IPS DF 6.9 (cell line): Measurements from ENCODE around the gene RARA.
"Not testable (repeated sequence)": the region's sequence is repeated elsewhere in the genome, so short reads cannot be mapped to it uniquely, and the experiment has no call there.

ENCODE experiments used
- DNase-seq: peaks from one replicate; pipeline ENCODE4 v3.0.0-alpha.2; 2013; ENCODE audit warnings: low read depth, low spot score
- H3K27ac ChIP-seq: one replicate; pipeline ENCODE4 v1.5.1; 2013; ENCODE audit warnings: low read length, control low read depth
- H3K27me3 ChIP-seq: 2 replicates; pipeline ENCODE4 v1.6.1; 2013; ENCODE audit warnings: mild to moderate bottlenecking, low read length; ENCODE audit not compliant: control insufficient read depth, insufficient read depth
- H3K36me3 ChIP-seq: 2 replicates; pipeline ENCODE4 v1.6.1; 2013; ENCODE audit warnings: low read length; ENCODE audit not compliant: control insufficient read depth, insufficient read depth
- H3K4me1 ChIP-seq: 2 replicates; pipeline ENCODE4 v1.6.1; 2013; ENCODE audit warnings: low read length; ENCODE audit not compliant: control insufficient read depth, insufficient read depth
- H3K4me3 ChIP-seq: 2 replicates; pipeline ENCODE4 v1.5.1; 2013; ENCODE audit warnings: mild to moderate bottlenecking, low read length
- H3K9me3 ChIP-seq: 2 replicates; pipeline ENCODE4 v1.6.1; 2013; ENCODE audit warnings: low read length, inconsistent platforms; ENCODE audit not compliant: control insufficient read depth, insufficient read depth
- WGBS: extraction: QIAGEN DNeasy Blood & Tissue Kit; methylation state at CpG from one replicate; pipeline ENCODE4 v1.1.7; 2013; ENCODE audit warnings: mixed read lengths, missing lambda C conversion rate; ENCODE audit not compliant: insufficient read length, insufficient coverage; 5-methylcytosine and 5-hydroxymethylcytosine counted together

The RARA gene

GRCh38 chr17:40361925-40362695 lies 53.1 kb downstream of the RARA start:
- peaks cover 13% of the 10 kb centered on the region for H3K4me1 ChIP-seq
- H3K9me3 ChIP-seq = no peaks in the 10 kb centered on the region
- no peaks in the 10 kb centered on the region for H3K36me3 ChIP-seq
- H3K4me3 ChIP-seq = no peak overlapping the region; the same call in 1 of the 2 replicates
- peaks cover 8% of the 10 kb centered on the region; the same call in 1 of the 2 replicates for H3K27me3 ChIP-seq
- DNase-seq = no peak
- H3K27ac ChIP-seq = no peak overlapping the region
- whole genome bisulfite sequencing = no CpG with 5 or more reads among the region's 24 CpGs

- H3K36me3 ChIP-seq = no peaks in the 10 kb centered on the region
- no peaks in the 10 kb centered on the region for H3K9me3 ChIP-seq
- no peak for DNase-seq
- H3K4me1 ChIP-seq = peaks cover 13% of the 10 kb centered on the region
- H3K4me3 ChIP-seq = peak overlapping the region; percentile 40; the same call in 1 of the 2 replicates
- WGBS = no CpG with 5 or more reads among the region's 58 CpGs
- peaks cover 8% of the 10 kb centered on the region; the same call in 1 of the 2 replicates for H3K27me3 ChIP-seq
- H3K27ac ChIP-seq = no peak overlapping the region
These were observed 53.7 kb downstream of the RARA start for GRCh38 chr17:40362696-40363110.

GRCh38 chr17:40363111-40363827 lies 54.3 kb downstream of the RARA start:
- WGBS = no CpG with 5 or more reads among the region's 91 CpGs
- Histone ChIP-seq H3K4me3 (peak overlapping the region; percentile 40; the same call in 1 of the 2 replicates), H3K9me3 (no peaks in the 10 kb centered on the region), H3K27me3 (peaks cover 8% of the 10 kb centered on the region; the same call in 1 of the 2 replicates), H3K4me1 (peaks cover 13% of the 10 kb centered on the region), H3K36me3 (no peaks in the 10 kb centered on the region), H3K27ac (no peak overlapping the region)
- DNase-seq = no peak

- no CpG with 5 or more reads among the region's 22 CpGs for WGBS
- Histone ChIP-seq H3K4me3 (peak within 1 kb of the TSS; percentile 40; the same call in 1 of the 2 replicates), H3K27ac (no peak within 1 kb of the TSS), H3K4me1 (peaks cover 13% of the 10 kb centered on the region), H3K9me3 (no peaks in the 10 kb centered on the region), H3K27me3 (peaks cover 8% of the 10 kb centered on the region; the same call in 1 of the 2 replicates), H3K36me3 (no peaks in the 10 kb centered on the region)
- DNase-seq = no peak
These were observed 55.3 kb downstream of the RARA start, which contains the start of gene GJD3 for GRCh38 chr17:40364121-40364861. GJD3 (minus strand) TSS chr17:40364737; CDS start chr17:40363815, 922 bp downstream.

- no peak overlapping the region for H3K4me3 ChIP-seq
These were observed 55.9 kb downstream of the RARA start for GRCh38 chr17:40364906-40365305.

GRCh38 chr17:40366076-40366860 lies 57.3 kb downstream of the RARA start:
- no peak for DNase-seq
- Histone ChIP-seq H3K27ac (no peak overlapping the region), H3K36me3 (no peaks in the 10 kb centered on the region), H3K27me3 (peaks cover 8% of the 10 kb centered on the region; the same call in 1 of the 2 replicates), H3K4me3 (no peak overlapping the region), H3K9me3 (no peaks in the 10 kb centered on the region), H3K4me1 (peaks cover 12% of the 10 kb centered on the region)
- no CpG with 5 or more reads among the region's 18 CpGs for whole genome bisulfite sequencing

More at GRCh38 chr17:40364906-40365305, 55.9 kb downstream of the RARA start:
- no peak overlapping the region for H3K27ac ChIP-seq
- no peaks in the 10 kb centered on the region for H3K9me3 ChIP-seq
- no peaks in the 10 kb centered on the region for H3K36me3 ChIP-seq
- no CpG with 5 or more reads among the region's 9 CpGs for whole genome bisulfite sequencing
- DNase-seq = no peak
- H3K4me1 ChIP-seq = peaks cover 13% of the 10 kb centered on the region
- peaks cover 8% of the 10 kb centered on the region; the same call in 1 of the 2 replicates for H3K27me3 ChIP-seq

GRCh38 chr17:40366861-40367518 lies 58.0 kb downstream of the RARA start:
- H3K27ac ChIP-seq = no peak overlapping the region
- H3K4me1 ChIP-seq = peaks cover 8% of the 10 kb centered on the region
- peaks cover 8% of the 10 kb centered on the region; the same call in 1 of the 2 replicates for H3K27me3 ChIP-seq
- no peaks in the 10 kb centered on the region for H3K36me3 ChIP-seq
- no peak for DNase-seq
- no peaks in the 10 kb centered on the region for H3K9me3 ChIP-seq
- no CpG with 5 or more reads among the region's 17 CpGs for WGBS
- H3K4me3 ChIP-seq = no peak overlapping the region

GRCh38 chr17:40367728-40368127 lies 58.7 kb downstream of the RARA start:
- H3K27me3 ChIP-seq, H3K4me1 ChIP-seq, H3K36me3 ChIP-seq, DNase-seq, H3K9me3 ChIP-seq, H3K4me3 ChIP-seq, H3K27ac ChIP-seq: not testable (repeated sequence)
- no CpG with 5 or more reads among the region's 9 CpGs for WGBS

GRCh38 chr17:40369923-40370322 lies 60.9 kb downstream of the RARA start:
- DNase-seq = no peak
- WGBS = no CpG with 5 or more reads among the region's 7 CpGs
- Histone ChIP-seq H3K4me3 (no peak overlapping the region), H3K4me1 (peaks cover 3% of the 10 kb centered on the region), H3K27me3 (no peaks in the 10 kb centered on the region), H3K9me3 (no peaks in the 10 kb centered on the region), H3K36me3 (no peaks in the 10 kb centered on the region), H3K27ac (no peak overlapping the region)
